K562 (cell line): ENCODE data around the gene GMPR2. TPM values are rescaled to one million over a fixed set of nuclear protein-coding genes. Genes with fewer than 3 reads are reported as not detected.

Source experiments
- ATAC-seq: fragments of 200-7000 bp; cut with Tn5 transposase; 3 replicates; pipeline ENCODE4 v1.9.1; 2020; ENCODE audit warnings: moderate library complexity
- BruUV-seq: library from RNA; stranded (reverse); fragments of 400-500 nt; replicated peaks from 2 replicates; lab custom pipeline; 2021; lab: Mats Ljungman, UMichigan
- CTCF ChIA-PET: fragments of 300-600 bp; formaldehyde crosslinking; extraction: SDS; loops from one replicate; lab custom pipeline; 2021; ENCODE audit warnings: low intra/inter-chr PET ratio; lab: Yijun Ruan, JAX
- POLR2A ChIA-PET: fragments of 300-600, 350-650 bp; sonication (Branson Sonifier 250); formaldehyde crosslinking; extraction: SDS; loops from one replicate; lab custom pipeline; 2021; ENCODE audit warnings: antibody characterized with exemption, inconsistent platforms; lab: Yijun Ruan, JAX
- DNase-seq, 4 experiments: peaks; one replicate each; pipeline versions ENCODE4 v3.0.0 to v3.0.0-alpha.2; 2011 to 2018; ENCODE audit warnings: low spot score in 3 of 4, mixed read lengths in 3 of 4; ENCODE audit errors: extremely low read depth in 1 of 4
- FAIRE-seq: peaks from 2 replicates; lab custom pipeline; 2011; peaks lifted over from hg19 to GRCh38; lab: Jason Lieb, UNC
- H2AFZ ChIP-seq: 2 replicates; pipeline ENCODE4 v1.6.0; 2011; ENCODE audit warnings: low read depth, low read length, control low read depth, inconsistent platforms
- H3K27ac ChIP-seq: fragments of 200-600 bp; 3 replicates; pipeline ENCODE4 v1.8.0; 2011; ENCODE audit warnings: low read depth, mild to moderate bottlenecking, control low read depth, inconsistent platforms, low read length, moderate library complexity, mixed read lengths; ENCODE audit errors: extremely low read depth
- H3K27me3 ChIP-seq, 2 experiments: fragments of 300-600 bp in 1 of 2; 2 replicates in 1 of 2; 3 replicates in 1 of 2; pipeline versions ENCODE4 v1.6.0 to v1.8.0; 2011; ENCODE audit warnings: inconsistent platforms in 2 of 2, low read length in 2 of 2, mild to moderate bottlenecking in 1 of 2, mixed read lengths in 1 of 2, moderate library complexity in 1 of 2; ENCODE audit not compliant: control insufficient read depth in 2 of 2, insufficient read depth in 2 of 2
- H3K36me3 ChIP-seq: fragments of 300-600 bp; 3 replicates; pipeline ENCODE4 v1.8.0; 2011; ENCODE audit warnings: mild to moderate bottlenecking, low read length, inconsistent platforms; ENCODE audit not compliant: control insufficient read depth, insufficient read depth
- H3K4me1 ChIP-seq, 2 experiments: fragments of 200-600 bp in 1 of 2; replicated peaks in 1 of 2; 2 replicates in 1 of 2; 3 replicates in 1 of 2; pipeline versions ENCODE4 v1.5.1 to v1.8.0; 2011; ENCODE audit warnings: inconsistent platforms in 2 of 2, low read length in 2 of 2, mild to moderate bottlenecking in 1 of 2, mixed read lengths in 1 of 2, moderate library complexity in 1 of 2; ENCODE audit not compliant: control insufficient read depth in 2 of 2, insufficient read depth in 2 of 2
- H3K4me2 ChIP-seq: 2 replicates; pipeline ENCODE4 v1.6.1; 2011; ENCODE audit warnings: low read length, control low read depth, inconsistent platforms, mixed read lengths; ENCODE audit not compliant: insufficient read depth
- H3K4me3 ChIP-seq: fragments of 200-600 bp; sonication (generic), shearing (Covaris generic); 2 replicates; pipeline ENCODE4 v1.5.1; 2016; ENCODE audit warnings: control low read depth, inconsistent platforms
- H3K79me2 ChIP-seq: fragments of 200-600 bp; 3 replicates; pipeline ENCODE4 v1.8.0; 2011; ENCODE audit warnings: low read length, inconsistent platforms; ENCODE audit not compliant: control insufficient read depth, insufficient read depth
- H3K9ac ChIP-seq, 2 experiments: 2 replicates each; pipeline versions ENCODE4 v1.6.0 to v1.6.1; 2011; ENCODE audit warnings: low read depth in 2 of 2, low read length in 2 of 2, control low read depth in 1 of 2, inconsistent platforms in 1 of 2, mild to moderate bottlenecking in 1 of 2, mixed read lengths in 1 of 2; ENCODE audit not compliant: insufficient read depth in 1 of 2
- H3K9me1 ChIP-seq: one replicate; pipeline ENCODE4 v1.6.0; 2011; ENCODE audit warnings: inconsistent platforms, mild to moderate bottlenecking, low read length, moderate library complexity; ENCODE audit not compliant: control insufficient read depth, insufficient read depth
- H3K9me3 ChIP-seq: replicated peaks from 2 replicates; pipeline ENCODE4 v1.5.1; 2011; ENCODE audit warnings: low read depth, low read length, inconsistent platforms; ENCODE audit not compliant: control insufficient read depth, insufficient read depth
- H4K20me1 ChIP-seq: replicated peaks from 2 replicates; pipeline ENCODE4 v1.6.1; 2011; ENCODE audit warnings: low read length, inconsistent platforms, mixed read lengths; ENCODE audit not compliant: control insufficient read depth, insufficient read depth
- DACH1 ChIP-seq: fragments of 450-650 bp; IDR thresholded peaks from 2 replicates; pipeline ENCODE4 v1.6.1; 2018; ENCODE audit not compliant: partially characterized antibody
- DEAF1 ChIP-seq: fragments of 450-650 bp; formaldehyde crosslinking; IDR thresholded peaks from 2 replicates; pipeline ENCODE4 v1.4.0; 2020; ENCODE audit warnings: mild to moderate bottlenecking, moderate library complexity
- MTA3 ChIP-seq: fragments of 450-650 bp; formaldehyde crosslinking; IDR thresholded peaks from 2 replicates; pipeline ENCODE4 v1.6.1; 2017; ENCODE audit warnings: mild to moderate bottlenecking, borderline replicate concordance
- MXD1 ChIP-seq: fragments of 250-450 bp; sonication (Bioruptor Pico); IDR thresholded peaks from 2 replicates; pipeline ENCODE4 v1.8.0; 2021; ENCODE audit warnings: borderline replicate concordance, mild to moderate bottlenecking, moderate library complexity; ENCODE audit not compliant: poor library complexity, severe bottlenecking
- MXI1 ChIP-seq: IDR thresholded peaks from 2 replicates; pipeline ENCODE4 v1.6.1; 2011; ENCODE audit warnings: low read depth, mild to moderate bottlenecking, improper control_type of control experiment, low read length
- NCOR1 ChIP-seq: fragments of 450-650 bp; IDR thresholded peaks from 2 replicates; pipeline ENCODE4 v1.6.1; 2016; ENCODE audit warnings: mild to moderate bottlenecking, moderate library complexity
- NELFE ChIP-seq: IDR thresholded peaks from 2 replicates; pipeline ENCODE4 v1.6.1; 2011; ENCODE audit warnings: mild to moderate bottlenecking; ENCODE audit not compliant: insufficient read depth, insufficient read length
- RBM17 ChIP-seq: fragments of 200-400 bp; formaldehyde crosslinking; IDR thresholded peaks from 2 replicates; pipeline ENCODE4 v1.6.1; 2017; ENCODE audit warnings: low read depth, mild to moderate bottlenecking, low read length, borderline replicate concordance
- TFAP4 ChIP-seq: sonication (generic); formaldehyde crosslinking; IDR thresholded peaks from 2 replicates; pipeline ENCODE4 v1.8.0; 2022; ENCODE audit warnings: missing genetic modification reagents, mild to moderate bottlenecking, moderate library complexity, borderline replicate concordance
- ZBTB7A ChIP-seq: IDR thresholded peaks from 2 replicates; pipeline ENCODE4 v1.6.1; 2011; ENCODE audit warnings: low read depth, mild to moderate bottlenecking, low read length, moderate library complexity, borderline replicate concordance; ENCODE audit not compliant: control insufficient read depth
- ZNF174 ChIP-seq: fragments of 250-450 bp; sonication (Bioruptor Pico); IDR thresholded peaks from 2 replicates; pipeline ENCODE4 v1.4.0; 2020; ENCODE audit warnings: mild to moderate bottlenecking
- WGBS: fragments of 100-300 bp; shearing (Covaris generic); methylation state at CpG from one replicate; pipeline ENCODE4 v1.1.6; 2016; ENCODE audit warnings: low coverage, mixed read lengths; ENCODE audit not compliant: insufficient coverage; ENCODE audit errors: missing lambda C conversion rate; 5-methylcytosine and 5-hydroxymethylcytosine counted together
- in situ Hi-C: fragments of 300-500 bp; cut with MboI; formaldehyde crosslinking; loops from 4 replicates; pipeline ENCODE4 v1.15.0; 2018; ENCODE audit warnings: inconsistent platforms, mixed read lengths
- intact Hi-C: fragments of 100-400 bp; cut with micrococcal nuclease; formaldehyde crosslinking; loops from 2 replicates; pipeline ENCODE4 v1.14.2; 2022
- polyA plus RNA-seq, 8 experiments: library from polyadenylated mRNA; depleted of rRNA in 4 of 8; stranded (reverse) in 5 of 8; unstranded in 3 of 8; fragments of >200 nt; fragmentation: Nextera tagmentation in 2 of 8; fragmentation: Illumina TruSeq in 1 of 8; extraction: Ambion mirVana in 2 of 8; extraction: Trizol in 1 of 8; gene quantifications; 2 replicates each; pipeline versions ENCODE4 v1.2.1 to v1.2.3, GENCODE V29; 2011 to 2014; ENCODE audit warnings: inconsistent platforms in 1 of 8, missing spikeins in 1 of 8
- total RNA-seq, 7 experiments: library from RNA; depleted of rRNA in 6 of 7; stranded (reverse); fragments of >200 nt in 6 of 7; fragmentation: Illumina TruSeq in 2 of 7; extraction: Trizol in 2 of 7; gene quantifications; 2 replicates each; pipeline versions ENCODE4 v1.2.1 to v1.2.3, GENCODE V29; 2011 to 2021; ENCODE audit warnings: low replicate concordance in 1 of 7

GMPR2 gene
- total and polyA plus RNA-seq, 9 of the 15 experiments (the other 6 are each of a cell fraction or from before 2014, with no cell fraction given), result 26.4 to 67.4 (median 36.3) TPM

GRCh38 chr14:24274101-24274543, 41.4 kb downstream of the GMPR2 start (continued):
- peak; percentile 41; the same call in 1 of the 2 replicates for TF ChIP-seq NCOR1
- TF ChIP-seq MTA3, result 0 out of 2 replicates have a peak, but pooled peaks have one; percentile 29

GRCh38 chr14:24277071-24277470, 44.3 kb downstream of the GMPR2 start:
- intact Hi-C loops, result no loop called here
- H3K4me1 ChIP-seq, result peaks cover 16 to 26% of the 10 kb centered on the region in 2 experiments; a peak in 4 of 5 replicates
- H4K20me1 ChIP-seq, result no peaks in the 10 kb centered on the region
- H3K27me3 ChIP-seq, result no peaks in the 10 kb centered on the region
- H3K27ac ChIP-seq, result no peak overlapping the region
- H3K9ac ChIP-seq, result no peak overlapping the region
- H3K79me2 ChIP-seq, result no peaks in the 10 kb centered on the region
- CTCF ChIA-PET, result no interaction called here
- H3K4me3 ChIP-seq, result no peak overlapping the region
- peaks cover 2% of the 10 kb centered on the region for H3K9me1 ChIP-seq
- in situ Hi-C loops, result no loop called here
- no peak overlapping the region for H2AFZ ChIP-seq
- POLR2A ChIA-PET, result no interaction called here
- no peaks in the 10 kb centered on the region; the same call in 2 of the 3 replicates for H3K36me3 ChIP-seq
- H3K4me2 ChIP-seq, result no peak overlapping the region
- no peak for FAIRE-seq
- TF ChIP-seq DACH1 (no peak), MXI1 (no peak), MXD1 (CRISPR knock-in tag) (no peak), DEAF1 (no peak), RBM17 (no peak), NELFE (no peak), TFAP4 (CRISPR knock-in tag) (no peak), ZNF174 (CRISPR knock-in tag) (no peak), ZBTB7A (no peak)
- TF ChIP-seq, all 486 proteins: peak for 0
- no peak for DNase-seq
- H3K9me3 ChIP-seq, result no peaks in the 10 kb centered on the region
- 71% methylated on average over 4 of the region's 6 CpGs for WGBS
- ATAC-seq, result no peak
- BruUV-seq, result no TSS peak
